ENCODE data around the gene SPAG16.

Gene SPAG16

GRCh38 chr2:213284105-213285090, at the start of gene SPAG16:
Gene SPAG16 (plus strand): TSS chr2:213284464.
- Histone ChIP-seq H3K79me2 (ENCODE audit: insufficient read depth, low read length) (no peaks in the 10 kb centered on the region), H3K9ac (ENCODE audit: low read depth, low read length, poor library complexity, severe bottlenecking) (no peak within 1 kb of the TSS), H3K36me3 (ENCODE audit: insufficient read depth, low read length) (no peaks in the 10 kb centered on the region), H3K4me3 (ENCODE audit: low read length, poor library complexity, severe bottlenecking) (no peak within 1 kb of the TSS), H2AFZ (ENCODE audit: low read length) (no peak within 1 kb of the TSS), H3K27me3 (ENCODE audit: insufficient read depth, low read length, poor library complexity, severe bottlenecking) (no peaks in the 10 kb centered on the region), H3K9me3 (ENCODE audit: insufficient read depth, low read depth, low read length) (no peaks in the 10 kb centered on the region), H3F3A (ENCODE audit: low read depth) (no peaks in the 10 kb centered on the region), H3K4me2 (ENCODE audit: low read depth, low read length, poor library complexity, severe bottlenecking) (no peak within 1 kb of the TSS), H3K9me2 (replicated peaks; ENCODE audit: low read depth, low read length) (no peaks in the 10 kb centered on the region), H3K4me1 (ENCODE audit: insufficient read depth, low read length, poor library complexity, severe bottlenecking) (no peaks in the 10 kb centered on the region), H4K20me1 (ENCODE audit: insufficient read depth, low read length, poor library complexity, severe bottlenecking) (no peaks in the 10 kb centered on the region)
- no peak for TF ChIP-seq CTCF (conservative IDR thresholded peaks at IDR 0.05; ENCODE audit: low read length)
- TF ChIP-seq EZH2phosphoT487 (IDR thresholded peaks at IDR 0.05; ENCODE audit: borderline replicate concordance): no peak

- Histone ChIP-seq H3K27me3 (ENCODE audit: insufficient read depth, low read length, poor library complexity, severe bottlenecking) (no peaks in the 10 kb centered on the region), H3K36me3 (ENCODE audit: insufficient read depth, low read length) (no peaks in the 10 kb centered on the region), H3K9me2 (replicated peaks; ENCODE audit: low read depth, low read length) (no peaks in the 10 kb centered on the region), H3K4me1 (ENCODE audit: insufficient read depth, low read length, poor library complexity, severe bottlenecking) (peaks cover 93% of the 10 kb centered on the region), H2AFZ (ENCODE audit: low read length) (no peak overlapping the region), H3F3A (ENCODE audit: low read depth) (peaks cover 29% of the 10 kb centered on the region), H3K4me2 (ENCODE audit: low read depth, low read length, poor library complexity, severe bottlenecking) (peak overlapping the region; percentile 78), H3K4me3 (ENCODE audit: low read length, poor library complexity, severe bottlenecking) (peak overlapping the region; percentile 57), H3K9ac (ENCODE audit: low read depth, low read length, poor library complexity, severe bottlenecking) (peak overlapping the region; percentile 78), H4K20me1 (ENCODE audit: insufficient read depth, low read length, poor library complexity, severe bottlenecking) (no peaks in the 10 kb centered on the region), H3K9me3 (ENCODE audit: insufficient read depth, low read depth, low read length) (no peaks in the 10 kb centered on the region), H3K79me2 (ENCODE audit: insufficient read depth, low read length) (peaks cover 59% of the 10 kb centered on the region)
- no peak for TF ChIP-seq EZH2phosphoT487 (IDR thresholded peaks at IDR 0.05; ENCODE audit: borderline replicate concordance)
- no peak for TF ChIP-seq CTCF (conservative IDR thresholded peaks at IDR 0.05; ENCODE audit: low read length)
Measured at GRCh38 chr2:213234641-213235040, 49.6 kb upstream of the SPAG16 start.

- peaks cover 55% of the 10 kb centered on the region for H3K79me2 ChIP-seq (ENCODE audit: insufficient read depth, low read length)
- no peaks in the 10 kb centered on the region for H3K9me2 ChIP-seq (replicated peaks; ENCODE audit: low read depth, low read length)
- no peaks in the 10 kb centered on the region for H3K36me3 ChIP-seq (ENCODE audit: insufficient read depth, low read length)
- TF ChIP-seq EZH2phosphoT487 (IDR thresholded peaks at IDR 0.05; ENCODE audit: borderline replicate concordance) (no peak), CTCF (conservative IDR thresholded peaks at IDR 0.05; ENCODE audit: low read length) (no peak)
- peak overlapping the region; percentile 68 for H3K9ac ChIP-seq (ENCODE audit: low read depth, low read length, poor library complexity, severe bottlenecking)
- peak overlapping the region; percentile 14 for H3K4me3 ChIP-seq (ENCODE audit: low read length, poor library complexity, severe bottlenecking)
- H3K4me1 ChIP-seq (ENCODE audit: insufficient read depth, low read length, poor library complexity, severe bottlenecking): peaks cover 85% of the 10 kb centered on the region
- peaks cover 29% of the 10 kb centered on the region for H3F3A ChIP-seq (ENCODE audit: low read depth)
- no peak overlapping the region for H2AFZ ChIP-seq (ENCODE audit: low read length)
- H3K4me2 ChIP-seq (ENCODE audit: low read depth, low read length, poor library complexity, severe bottlenecking): peak overlapping the region; percentile 76
- H4K20me1 ChIP-seq (ENCODE audit: insufficient read depth, low read length, poor library complexity, severe bottlenecking): no peaks in the 10 kb centered on the region
- no peaks in the 10 kb centered on the region for H3K9me3 ChIP-seq (ENCODE audit: insufficient read depth, low read depth, low read length)
- H3K27me3 ChIP-seq (ENCODE audit: insufficient read depth, low read length, poor library complexity, severe bottlenecking): no peaks in the 10 kb centered on the region
Measured at GRCh38 chr2:213235741-213236140, 48.5 kb upstream of the SPAG16 start.
